Epithelial cell of prostate (primary cell): ENCODE data around the gene E2F4.
A peak's percentile ranks its signal among the peaks of the same experiment; 100 is the strongest.

Source experiments
- DNase-seq: peaks from one replicate; pipeline ENCODE4 v3.0.0-alpha.2; 2011; ENCODE audit warnings: low read depth, low spot score
- H3K27ac ChIP-seq: fragments of 450-650 bp; 2 replicates; pipeline ENCODE4 v1.5.1; 2017; ENCODE audit warnings: mild to moderate bottlenecking

Gene E2F4

DNA sequence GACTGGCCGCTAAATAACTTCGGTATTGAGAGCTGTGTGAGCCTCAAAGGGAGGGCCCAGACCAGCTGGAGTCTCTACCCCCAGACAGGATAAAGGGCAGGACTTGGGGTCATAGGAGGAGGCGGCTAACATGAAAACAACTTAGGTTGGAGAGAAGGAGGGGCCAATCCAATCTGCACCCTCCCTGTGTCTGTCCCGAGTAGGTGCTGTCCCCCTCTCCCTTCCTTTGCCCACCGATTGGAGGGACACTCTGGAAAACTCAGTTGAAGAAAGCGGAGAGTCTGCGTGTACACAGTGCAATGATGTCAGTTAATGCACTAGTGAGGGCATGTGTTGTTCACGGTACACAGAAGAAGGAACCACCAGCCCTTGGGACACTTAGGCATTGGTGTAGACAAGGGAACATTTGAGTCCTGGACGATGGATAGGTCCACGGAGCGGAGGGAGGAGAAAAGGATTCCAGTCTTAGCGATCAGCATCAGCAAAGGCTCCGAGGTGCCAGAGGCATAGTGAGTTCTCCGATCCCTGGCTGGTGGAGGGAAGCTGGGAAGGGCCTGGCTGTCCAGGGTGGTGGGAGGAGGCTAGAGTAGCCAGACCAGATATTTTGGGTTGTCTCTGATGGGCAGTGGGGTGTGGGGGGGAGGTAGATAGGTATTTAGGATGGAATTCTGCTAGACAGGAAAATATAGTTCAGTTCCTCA lies 20.9 kb upstream of the E2F4 start:
- peak overlapping the region; percentile 83 for H3K27ac ChIP-seq
- DNase-seq, result no peak

DNA sequence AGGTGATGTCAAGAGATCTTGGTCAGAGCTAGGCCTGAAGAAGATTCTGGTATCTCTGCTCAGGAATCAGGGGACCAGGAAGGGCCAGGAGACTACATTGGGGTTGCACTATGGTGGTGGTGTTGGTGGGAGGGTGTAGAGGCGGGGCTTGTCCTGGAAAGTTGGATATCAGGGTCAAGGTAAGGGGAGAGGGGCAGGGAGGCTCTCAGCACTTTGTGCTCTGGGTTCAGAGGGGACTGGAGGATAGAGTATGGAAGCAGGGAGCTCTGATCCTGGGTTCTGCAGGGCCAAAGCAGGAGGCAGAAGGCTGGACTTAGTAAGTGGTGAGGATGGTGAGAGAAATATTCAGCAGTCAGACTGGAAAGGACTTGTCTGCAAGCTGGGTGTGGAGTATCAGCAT lies 18.6 kb upstream of the E2F4 start:
- peak overlapping the region; percentile 78 for H3K27ac ChIP-seq
- no peak for DNase-seq

DNA sequence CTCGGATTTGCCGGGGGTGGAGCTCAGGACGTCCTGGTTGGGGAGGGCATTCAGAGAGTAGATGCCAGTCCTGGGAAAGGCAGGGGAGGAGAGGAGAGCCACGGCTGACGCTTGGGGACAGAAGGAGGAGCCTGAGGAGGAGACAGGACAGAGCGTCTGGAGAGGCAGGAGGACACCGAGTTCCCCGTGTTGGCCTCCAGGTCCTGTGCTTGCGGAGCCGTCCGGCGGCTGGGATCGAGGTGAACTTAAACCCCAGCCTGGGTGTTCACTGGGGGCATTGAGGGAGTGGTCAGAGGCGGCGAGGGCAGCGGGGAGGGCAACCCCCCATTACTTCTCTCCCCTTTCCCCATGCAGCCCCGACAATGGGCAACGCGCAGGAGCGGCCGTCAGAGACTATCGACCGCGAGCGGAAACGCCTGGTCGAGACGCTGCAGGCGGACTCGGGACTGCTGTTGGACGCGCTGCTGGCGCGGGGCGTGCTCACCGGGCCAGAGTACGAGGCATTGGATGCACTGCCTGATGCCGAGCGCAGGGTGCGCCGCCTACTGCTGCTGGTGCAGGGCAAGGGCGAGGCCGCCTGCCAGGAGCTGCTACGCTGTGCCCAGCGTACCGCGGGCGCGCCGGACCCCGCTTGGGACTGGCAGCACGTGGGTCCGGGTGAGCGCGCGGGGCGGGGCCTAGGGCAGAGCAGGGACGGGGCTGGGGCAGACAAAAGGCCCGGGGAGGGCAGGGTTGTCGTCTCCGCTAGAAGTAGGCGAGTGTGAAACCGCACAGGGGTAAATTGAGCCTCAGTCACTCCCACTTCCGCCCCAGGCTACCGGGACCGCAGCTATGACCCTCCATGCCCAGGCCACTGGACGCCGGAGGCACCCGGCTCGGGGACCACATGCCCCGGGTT lies 17.9 kb upstream of the E2F4 start:
- peak; percentile 76 for DNase-seq
- H3K27ac ChIP-seq, result peak overlapping the region; percentile 78

DNA sequence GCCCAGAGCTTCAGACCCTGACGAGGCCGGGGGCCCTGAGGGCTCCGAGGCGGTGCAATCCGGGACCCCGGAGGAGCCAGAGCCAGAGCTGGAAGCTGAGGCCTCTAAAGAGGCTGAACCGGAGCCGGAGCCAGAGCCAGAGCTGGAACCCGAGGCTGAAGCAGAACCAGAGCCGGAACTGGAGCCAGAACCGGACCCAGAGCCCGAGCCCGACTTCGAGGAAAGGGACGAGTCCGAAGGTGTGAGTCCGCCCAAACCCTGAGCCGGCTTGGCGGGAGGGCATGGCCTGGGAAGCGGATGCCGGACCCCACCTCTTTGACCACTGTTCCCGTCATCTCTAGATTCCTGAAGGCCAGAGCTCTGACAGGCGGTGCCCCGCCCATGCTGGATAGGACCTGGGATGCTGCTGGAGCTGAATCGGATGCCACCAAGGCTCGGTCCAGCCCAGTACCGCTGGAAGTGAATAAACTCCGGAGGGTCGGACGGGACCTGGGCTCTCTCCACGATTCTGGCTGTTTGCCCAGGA lies 17.2 kb upstream of the E2F4 start:
- no peak for DNase-seq
- H3K27ac ChIP-seq, result peak overlapping the region; percentile 78

DNA sequence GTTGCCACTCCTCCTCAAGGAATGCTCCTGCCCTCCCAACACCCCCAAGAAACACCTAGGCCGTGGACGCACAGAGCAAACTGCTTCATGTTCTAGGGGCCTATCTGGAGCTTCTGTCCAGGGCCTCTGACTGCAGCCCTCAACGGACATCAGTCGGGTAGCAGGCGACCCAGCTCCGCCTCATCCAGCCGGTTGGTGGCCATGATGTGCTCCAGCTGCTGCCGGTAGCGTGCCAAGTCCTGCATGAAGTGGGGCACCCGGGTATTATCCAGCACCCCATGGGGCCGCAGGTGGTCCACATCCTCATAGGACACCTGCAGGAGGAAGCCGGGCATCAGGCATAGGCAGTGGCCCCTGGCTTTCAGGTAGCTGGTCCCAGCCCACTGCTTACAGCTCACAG lies 15.3 kb upstream of the E2F4 start:
- DNase-seq, result no peak

DNA sequence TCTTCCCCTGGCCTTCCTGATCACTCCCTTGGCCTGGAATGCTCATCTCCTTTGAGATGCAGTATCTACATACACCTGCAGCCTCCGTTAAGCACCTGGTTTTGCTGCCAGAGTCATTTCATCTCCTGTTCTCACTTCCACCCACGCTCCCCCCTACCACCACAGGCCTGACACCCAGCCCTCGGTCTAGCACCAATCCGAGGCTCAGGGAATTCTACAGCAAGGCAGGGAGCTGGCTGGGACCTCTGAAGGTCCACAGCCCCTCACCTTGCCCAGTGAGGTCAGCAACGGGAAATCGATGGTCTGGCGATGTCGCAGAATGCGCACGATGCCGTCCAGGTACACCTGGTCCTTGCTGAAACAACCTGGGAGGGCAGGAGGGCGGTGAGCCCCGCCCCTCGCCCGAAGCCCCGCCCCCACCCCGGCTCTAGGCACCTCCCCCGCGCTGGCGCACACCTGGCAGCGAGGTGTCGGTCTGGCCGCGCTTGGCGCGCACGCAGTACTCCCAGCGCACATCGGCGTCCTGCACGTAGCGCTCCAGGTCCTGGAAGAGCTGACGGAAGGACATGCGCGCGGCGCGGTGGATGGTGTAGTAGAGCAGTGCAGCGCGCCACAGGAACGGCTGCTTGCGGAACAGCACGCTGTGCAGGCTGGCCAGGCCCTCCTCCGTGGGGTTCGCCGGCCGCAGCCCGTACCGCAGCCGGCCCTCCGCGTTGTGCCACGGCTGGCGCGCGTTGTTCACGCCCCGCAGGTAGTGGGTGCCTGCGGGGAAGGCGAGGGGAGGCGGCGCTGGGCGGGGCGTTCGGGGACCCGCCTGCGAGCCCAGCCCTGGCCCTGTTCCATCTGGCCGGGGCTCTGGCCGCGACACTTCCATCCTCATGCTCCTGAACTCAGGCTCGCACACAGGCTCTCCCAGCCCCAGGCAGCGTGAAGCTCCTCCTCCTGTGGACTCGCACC lies 13.9 kb upstream of the E2F4 start:
- peak; percentile 89 for DNase-seq
- peak overlapping the region; percentile 43 for H3K27ac ChIP-seq

More for the DNA sequence above, 15.3 kb upstream of the E2F4 start:
- no peak overlapping the region for H3K27ac ChIP-seq

DNA sequence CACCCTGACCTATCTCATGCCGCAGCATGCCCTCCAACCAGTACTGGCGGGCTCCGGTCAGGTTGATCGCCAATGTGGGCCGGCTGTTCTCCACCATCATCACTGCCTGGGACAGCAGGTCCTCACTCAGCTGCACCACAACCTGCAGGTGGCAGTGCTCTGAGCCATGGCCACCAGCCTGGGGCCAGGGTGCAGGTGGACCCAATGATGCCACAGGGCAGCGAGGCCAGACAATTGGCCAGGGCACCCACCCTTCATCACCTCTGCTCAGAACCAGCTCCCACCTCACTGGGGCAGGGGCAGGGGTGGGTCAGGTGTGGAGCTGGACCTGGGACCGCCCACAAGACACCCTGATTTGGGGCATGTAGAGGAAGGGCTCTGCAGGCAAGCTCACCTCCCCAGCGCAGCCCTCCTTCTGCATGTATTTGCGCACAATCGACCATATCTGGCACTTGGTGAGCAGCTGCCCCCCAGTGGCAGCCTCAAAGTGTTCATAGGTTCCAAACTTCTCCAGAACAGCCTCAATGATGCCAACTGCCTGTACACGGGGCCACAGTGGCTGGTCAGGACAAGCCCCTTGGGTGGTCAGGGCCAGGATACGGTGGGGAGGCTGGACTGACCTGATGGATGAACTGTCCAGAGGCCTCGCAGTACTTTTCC lies 12.4 kb upstream of the E2F4 start:
- no peak for DNase-seq
- peak overlapping the region; percentile 43 for H3K27ac ChIP-seq

DNA sequence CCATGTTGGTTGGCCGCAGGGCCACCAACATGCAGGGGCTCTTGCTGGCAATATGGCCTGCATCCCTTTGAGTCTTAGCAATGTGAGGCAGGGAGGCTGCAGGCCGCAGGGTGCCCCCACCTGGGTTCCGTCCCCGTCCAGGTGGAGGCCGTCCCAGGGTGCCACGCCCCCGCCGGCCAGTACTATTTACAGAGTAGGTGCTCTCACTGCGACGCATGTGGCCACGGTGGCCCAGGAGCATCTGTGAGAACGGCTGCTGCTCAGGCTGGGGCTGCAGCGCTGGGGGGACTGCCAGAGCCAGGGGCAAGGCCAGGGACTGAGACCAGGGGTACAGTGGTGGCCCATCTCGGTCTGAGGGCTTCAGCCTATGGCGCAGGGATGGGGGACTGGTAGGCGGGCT lies 11.8 kb upstream of the E2F4 start:
- H3K27ac ChIP-seq, result no peak overlapping the region
- no peak for DNase-seq

DNA sequence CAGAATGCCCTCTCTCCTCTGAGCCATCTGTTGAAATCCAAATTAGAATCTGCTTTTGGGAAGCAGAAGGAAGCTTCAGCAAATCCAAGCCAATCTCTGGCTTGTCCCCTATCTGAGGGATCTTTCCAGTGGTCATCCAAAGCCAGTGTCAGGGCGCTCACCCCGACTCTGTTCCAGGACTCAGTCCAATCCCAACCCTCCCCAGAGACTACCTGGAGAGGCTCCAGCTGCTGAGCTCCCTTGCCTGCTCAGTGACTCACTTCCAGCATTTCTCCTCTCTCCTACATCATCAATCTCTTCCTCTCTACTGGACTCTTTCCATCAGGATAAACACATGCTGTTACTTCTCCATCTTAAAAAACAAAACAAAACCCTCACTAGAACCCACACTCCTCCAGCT lies 10.6 kb upstream of the E2F4 start:
- H3K27ac ChIP-seq, result no peak overlapping the region
- no peak for DNase-seq

DNA sequence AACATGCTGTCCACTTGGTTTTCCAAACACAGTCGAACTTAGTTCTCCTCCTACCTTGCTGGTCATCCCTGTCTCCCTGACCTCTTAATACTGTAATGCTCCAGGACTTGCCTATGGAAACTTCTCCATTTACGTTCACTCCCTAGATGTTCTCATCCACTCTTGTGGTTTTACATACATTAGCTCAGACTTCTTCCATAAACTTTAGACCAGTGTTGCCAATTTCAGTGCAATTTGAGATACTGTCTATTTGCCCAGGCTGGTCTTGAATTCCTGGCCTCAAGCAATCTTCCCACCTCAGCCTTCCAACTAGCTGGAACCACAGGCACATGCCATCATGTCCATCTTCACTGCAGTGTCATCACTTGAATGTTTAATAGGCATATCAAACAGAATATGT lies 9.7 kb upstream of the E2F4 start:
- no peak overlapping the region for H3K27ac ChIP-seq
- no peak for DNase-seq

DNA sequence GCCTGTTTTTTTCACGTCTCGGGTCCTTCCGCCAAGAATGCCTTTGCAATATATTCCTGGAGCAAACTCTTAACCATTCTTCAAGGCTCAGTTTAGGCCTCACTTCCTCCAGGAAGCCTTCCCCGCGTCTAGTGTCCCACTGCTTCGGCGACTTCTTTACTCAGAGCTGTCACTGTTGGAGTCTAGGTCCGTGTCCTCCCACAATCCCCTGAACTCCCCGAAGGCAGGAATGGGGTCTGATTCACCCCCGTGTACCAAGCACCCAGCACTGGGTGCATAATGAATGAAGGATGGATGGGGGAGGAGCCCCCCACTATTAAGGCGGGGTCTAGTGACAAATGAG lies 8.7 kb upstream of the E2F4 start:
- peak overlapping the region; percentile 90 for H3K27ac ChIP-seq
- DNase-seq, result no peak

DNA sequence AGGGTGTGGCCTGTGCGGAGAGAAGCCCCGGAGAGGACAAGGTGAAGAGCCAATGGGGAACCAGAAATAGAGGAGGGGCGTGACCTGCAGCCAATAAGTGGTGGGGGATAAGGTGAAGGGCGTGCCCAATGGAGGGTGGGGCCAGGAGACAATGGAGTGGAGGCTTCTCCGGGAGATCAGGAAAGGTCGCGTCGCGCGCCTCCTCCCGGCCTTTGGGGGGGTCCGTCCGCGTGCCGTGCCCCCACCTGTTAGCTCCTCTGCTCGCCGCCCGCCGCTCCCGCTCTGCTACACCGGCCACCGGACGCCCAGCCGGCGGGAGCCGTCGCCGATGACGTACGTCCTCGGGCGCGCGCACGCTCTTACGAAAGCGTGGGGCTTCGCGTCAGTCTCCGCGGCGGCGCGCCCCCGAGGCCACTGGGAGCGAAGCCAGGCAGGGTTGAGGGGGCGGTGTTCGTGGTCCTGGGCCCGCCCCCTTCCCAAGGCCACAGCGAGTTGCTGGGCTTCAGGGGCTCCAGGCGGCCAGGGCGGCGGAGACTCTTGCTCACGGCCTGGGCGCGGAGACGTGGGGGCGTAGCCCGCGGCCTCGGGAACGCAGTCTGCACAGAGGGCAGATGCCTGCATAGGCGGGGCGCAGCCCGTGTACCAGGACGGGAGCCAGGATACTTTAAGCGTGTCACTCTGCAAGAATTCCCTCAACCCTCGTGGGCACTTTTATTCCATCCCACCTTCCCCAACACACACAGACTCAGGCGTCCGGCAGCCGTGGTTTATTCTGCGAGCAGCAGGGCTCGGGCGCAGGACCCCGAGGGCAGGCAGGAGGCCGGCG lies 8.1 kb upstream of the E2F4 start, which contains the start of gene MATCAP1:
TSS of gene MATCAP1 (minus strand) at position 337 of the 826 bp plus-strand sequence. CDS start 3,353 bp downstream, outside the sequence.
- H3K27ac ChIP-seq, result peak within 1 kb of the TSS; percentile 90
- peak; percentile 91 for DNase-seq

DNA sequence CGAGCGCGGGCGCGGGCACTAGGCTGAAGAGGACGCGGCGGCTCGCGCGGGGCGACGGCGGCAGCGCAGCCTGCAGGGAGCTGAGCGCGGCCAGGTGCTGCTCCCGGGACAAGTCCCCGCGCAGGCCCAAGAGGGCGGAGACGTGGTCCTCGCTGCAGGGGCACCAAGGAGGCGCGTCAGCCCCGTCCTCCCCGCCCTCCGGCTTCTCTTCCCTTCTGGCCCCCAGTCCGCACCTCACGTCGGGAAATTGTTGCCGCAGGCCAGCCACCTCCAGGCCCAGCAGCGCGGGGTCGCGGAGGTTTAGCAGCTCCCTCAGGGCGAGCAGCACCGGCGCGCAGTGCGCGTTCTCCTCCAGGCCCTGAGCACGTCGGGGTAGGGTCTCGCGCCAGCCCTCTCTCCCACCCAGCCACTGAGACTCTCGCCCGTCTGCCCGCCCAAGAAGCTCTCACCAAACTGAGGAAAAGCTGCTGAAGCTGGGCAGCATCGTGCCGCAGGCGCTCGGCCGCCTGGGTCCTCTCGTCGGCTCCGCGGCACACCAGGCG lies 7.4 kb upstream of the E2F4 start:
- H3K27ac ChIP-seq, result peak overlapping the region; percentile 90
- DNase-seq, result no peak

DNA sequence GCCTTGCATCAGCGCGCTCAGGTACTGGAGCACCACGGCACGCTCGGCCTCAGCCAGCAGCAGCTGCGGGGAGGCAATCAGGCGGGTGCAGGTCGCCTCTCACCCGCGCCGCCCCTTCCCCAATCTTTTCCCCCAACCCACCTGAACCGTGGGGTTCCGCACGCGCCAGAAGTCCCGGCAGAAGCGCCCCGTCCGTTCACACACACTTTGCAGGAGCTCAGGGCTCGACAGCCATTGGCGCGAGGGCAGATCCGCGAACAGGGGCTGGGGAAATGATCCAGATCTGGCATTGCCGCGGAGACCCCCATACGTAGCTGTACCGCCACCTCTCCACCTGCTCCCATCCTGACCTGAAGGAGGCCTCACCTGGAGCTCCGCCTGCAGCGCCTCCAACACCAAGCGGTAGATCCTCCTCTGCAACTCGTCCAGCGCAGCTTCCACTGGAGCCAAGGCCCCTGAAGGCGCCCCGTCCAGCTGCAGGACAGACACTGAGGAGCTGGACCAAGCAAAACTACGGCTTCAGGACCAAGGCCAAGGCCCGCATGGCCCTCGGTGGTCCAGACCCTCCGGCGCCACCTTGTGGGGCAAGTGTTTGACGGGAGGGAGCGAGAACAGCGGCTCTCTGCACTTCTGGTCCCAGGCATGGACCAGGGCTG lies 6.8 kb upstream of the E2F4 start:
- no peak for DNase-seq
- no peak overlapping the region for H3K27ac ChIP-seq

DNA sequence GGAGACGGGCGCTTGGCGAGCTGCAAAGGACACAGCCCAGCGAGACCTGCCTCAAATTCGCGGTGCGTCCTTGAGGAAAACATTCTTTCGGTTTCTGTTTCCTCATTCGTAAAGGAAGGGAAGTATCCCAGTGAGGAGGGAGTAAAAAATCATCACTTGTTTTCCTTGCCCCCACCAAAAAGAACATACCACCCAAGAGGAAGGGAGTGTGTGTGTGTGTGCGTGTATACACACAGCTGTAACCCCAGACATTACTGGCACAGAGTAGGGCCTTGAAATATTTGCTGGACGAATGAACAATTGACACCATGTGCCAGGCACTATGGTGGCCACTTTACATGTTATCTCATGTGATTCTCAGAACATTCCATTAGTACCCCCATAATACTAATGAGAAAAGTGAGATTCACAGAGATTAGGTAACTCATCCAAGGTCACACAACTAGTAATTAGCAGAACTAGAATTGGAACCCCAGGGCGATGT lies 6.3 kb upstream of the E2F4 start:
- H3K27ac ChIP-seq, result no peak overlapping the region
- no peak for DNase-seq

DNA sequence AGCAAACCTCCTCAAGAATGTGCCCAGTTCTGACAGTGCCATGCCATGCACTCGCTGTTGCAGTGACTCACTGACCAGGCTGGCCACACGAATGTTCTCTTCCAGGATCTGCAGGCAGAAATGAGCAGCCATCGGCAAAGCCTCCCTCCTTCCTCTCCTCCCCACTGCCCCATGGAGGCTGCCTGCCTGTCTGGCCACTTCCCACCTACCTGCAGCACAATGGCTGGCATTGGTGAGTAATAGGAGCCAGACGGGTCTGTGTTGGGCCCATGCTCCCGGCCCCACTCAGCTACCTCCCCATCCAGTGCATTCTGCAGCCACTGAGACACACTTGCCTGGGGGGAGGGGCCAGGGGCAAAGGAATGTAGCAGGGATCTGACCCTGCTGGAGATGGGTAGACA lies 5.4 kb upstream of the E2F4 start:
- H3K27ac ChIP-seq, result no peak overlapping the region
- no peak for DNase-seq

DNA sequence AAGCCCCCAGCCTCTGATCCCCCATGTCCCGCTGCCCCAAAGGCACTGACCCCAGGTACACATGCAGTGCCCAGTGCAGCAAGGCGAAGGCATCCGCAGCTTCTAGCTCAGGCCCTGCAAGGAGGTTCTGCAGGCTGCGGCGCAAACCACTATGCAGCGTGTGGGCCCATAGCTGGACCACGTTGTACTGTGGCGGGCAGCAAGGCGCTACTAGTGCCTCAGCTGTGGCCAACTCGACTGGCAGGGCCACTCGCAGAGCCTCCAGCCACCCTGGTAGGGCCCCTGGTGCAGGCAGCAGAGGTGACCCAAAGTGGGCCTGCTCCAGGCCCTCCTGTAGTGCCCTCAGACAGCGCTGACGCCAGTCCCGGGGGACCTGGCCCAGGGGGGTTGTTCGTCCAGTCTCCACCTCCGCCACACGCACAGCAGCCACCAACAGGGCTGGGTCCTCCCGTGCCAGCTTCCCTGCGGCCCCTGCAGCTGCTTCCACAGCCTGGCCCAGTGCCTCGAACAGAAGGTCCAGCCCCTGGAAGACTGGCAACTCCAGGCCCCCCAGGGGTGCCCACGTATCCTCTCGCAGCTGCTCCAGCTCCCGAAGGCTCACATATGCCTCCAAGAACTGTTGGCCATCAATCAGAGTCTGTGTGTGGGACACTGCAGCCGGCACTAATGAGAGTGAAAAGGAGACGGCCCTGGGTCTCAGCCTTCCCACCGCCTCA lies 4.6 kb upstream of the E2F4 start:
- no peak overlapping the region for H3K27ac ChIP-seq
- no peak for DNase-seq
